Measurements from ENCODE around the gene SNX25. TPM values are rescaled to one million over a fixed set of nuclear protein-coding genes. Genes with fewer than 3 reads are reported as not detected.
"Not testable (repeated sequence)": the region's sequence is repeated elsewhere in the genome, so short reads cannot be mapped to it uniquely, and the experiment has no call there.

SNX25 gene
- total and polyA plus RNA-seq, 10 of the 15 experiments (the other 5 are each of a cell fraction or from before 2014, with no cell fraction given): 11.2 to 117 (median 62.8) TPM

GRCh38 chr4:185328586-185328985 lies 119.2 kb downstream of the SNX25 start:
- peaks cover 46% of the 10 kb centered on the region for H3K4me1 ChIP-seq (ENCODE audit: control insufficient read depth, insufficient read depth, low read length)
- H4K20me1 ChIP-seq (ENCODE audit: control insufficient read depth, insufficient read depth): no peaks in the 10 kb centered on the region
- POLR2A ChIA-PET: no interaction called here
- 95% methylated on average over 7 of the region's 7 CpGs for WGBS (ENCODE audit: insufficient coverage, insufficient replicate concordance, low lambda C conversion rate, missing lambda C conversion rate)
- intact Hi-C loops (cut with micrococcal nuclease; ENCODE audit: unreplicated experiment): no loop called here
- FAIRE-seq (no peak), DNase-seq (ENCODE audit: low read depth, low spot score) (no peak), ATAC-seq (no peak)
- TF ChIP-seq TCF12 (IDR thresholded peaks at IDR 0.05; ENCODE audit: low read depth, low read length) (no peak), KLF5 (IDR thresholded peaks at IDR 0.05; ENCODE audit: partially characterized antibody) (no peak), RAD21 (IDR thresholded peaks at IDR 0.05; ENCODE audit: insufficient read depth, low read depth, low read length) (no peak), ZNF24 (IDR thresholded peaks at IDR 0.05) (no peak), MYC (IDR thresholded peaks at IDR 0.05; ENCODE audit: insufficient read depth, insufficient read length, insufficient replicate concordance, low read length, severe bottlenecking) (no peak)
- no peak overlapping the region for H3K4me3 ChIP-seq
- peaks cover 3 to 21% of the 10 kb centered on the region in 2 experiments for H3K36me3 ChIP-seq (ENCODE audit: control insufficient read depth in 2 of 2, insufficient read depth in 2 of 2, low read length in 1 of 2)
- H3K27me3 ChIP-seq (replicated peaks in 1 of 2; ENCODE audit: control insufficient read depth in 2 of 2, insufficient read depth in 2 of 2, low read length in 1 of 2): no peaks in the 10 kb centered on the region
- in situ Hi-C loops (cut with MboI): no loop called here
- no peak overlapping the region for H2AFZ ChIP-seq (ENCODE audit: control insufficient read depth, low read depth, low read length)
- BruUV-seq (replicated peaks): no TSS peak
- RAD21 ChIA-PET (ENCODE audit: unreplicated experiment): interaction anchor here (1.1 kb wide), 1 partner anchor 17 kb away, joined by 3 read pairs; no protein-coding TSS in a partner anchor
- SMC1A ChIA-PET (ENCODE audit: uncharacterized antibody, unreplicated experiment): interaction anchor here (10.4 kb wide), 1 partner anchor 21 kb away, joined by 132 read pairs; no protein-coding TSS in a partner anchor
- no peak overlapping the region for H3K27ac ChIP-seq (ENCODE audit: control insufficient read depth, insufficient read depth)
- no peak overlapping the region for H3K4me2 ChIP-seq (ENCODE audit: control insufficient read depth, insufficient read depth)
- peaks cover 8% of the 10 kb centered on the region for H3K79me2 ChIP-seq (ENCODE audit: control insufficient read depth, insufficient read depth, low read length)
- H3K9me3 ChIP-seq (replicated peaks; ENCODE audit: control insufficient read depth, insufficient read depth, low read length): peaks cover 9% of the 10 kb centered on the region; the same call in 2 of the 3 replicates
- no peak overlapping the region for H3K9ac ChIP-seq (ENCODE audit: control insufficient read depth, insufficient read depth, low read length)
- CTCF ChIA-PET: no interaction called here

DNA sequence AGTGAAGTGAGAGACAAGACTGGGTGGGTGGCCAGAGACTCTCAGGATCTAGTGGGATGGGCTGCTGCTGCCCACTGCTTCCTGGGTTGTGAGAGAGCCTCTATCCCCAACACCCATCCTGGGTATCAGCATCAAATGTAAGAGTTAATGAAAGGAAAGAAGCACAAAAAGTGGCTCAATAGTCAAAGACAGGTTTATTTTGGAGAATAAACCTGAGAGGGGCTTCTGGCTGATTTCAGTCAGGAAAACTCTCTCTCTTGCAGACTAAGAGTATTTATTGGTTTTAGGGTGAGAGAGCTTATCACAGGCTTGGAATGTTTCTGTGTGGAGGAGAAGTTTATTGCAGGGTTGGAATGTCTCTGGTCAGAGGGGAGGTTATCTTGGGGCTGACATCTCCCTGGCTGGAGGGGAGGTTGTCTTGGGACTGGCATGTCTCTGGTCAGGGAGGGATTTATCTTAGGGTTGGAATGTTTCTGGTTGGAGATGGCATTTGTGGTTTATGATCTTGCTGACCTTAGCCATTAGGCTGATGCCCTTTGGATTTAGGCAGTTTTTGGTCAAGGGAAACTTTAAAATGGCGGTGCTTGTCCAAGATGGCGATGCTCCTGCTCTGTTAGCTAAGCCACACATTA lies 120.6 kb downstream of the SNX25 start:
- RAD21 ChIA-PET (ENCODE audit: unreplicated experiment): interaction anchor here (1.0 to 1.1 kb wide), 2 partner anchors 16 to 19 kb away, joined by 3 to 4 read pairs; no protein-coding TSS in a partner anchor
- 97% methylated on average over 2 of the region's 2 CpGs for WGBS (ENCODE audit: insufficient coverage, insufficient replicate concordance, low lambda C conversion rate, missing lambda C conversion rate)
- peak overlapping the region; percentile 32; the same call in 1 of the 2 replicates for H3K4me2 ChIP-seq (ENCODE audit: control insufficient read depth, insufficient read depth)
- H3K9me3 ChIP-seq (replicated peaks; ENCODE audit: control insufficient read depth, insufficient read depth, low read length); FAIRE-seq; H2AFZ ChIP-seq (ENCODE audit: control insufficient read depth, low read depth, low read length); ATAC-seq; DNase-seq (ENCODE audit: low read depth, low spot score); H4K20me1 ChIP-seq (ENCODE audit: control insufficient read depth, insufficient read depth); BruUV-seq (replicated peaks); H3K9ac ChIP-seq (ENCODE audit: control insufficient read depth, insufficient read depth, low read length); intact Hi-C loops (cut with micrococcal nuclease; ENCODE audit: unreplicated experiment); in situ Hi-C loops (cut with MboI); H3K27me3 ChIP-seq (replicated peaks in 1 of 2; ENCODE audit: control insufficient read depth in 2 of 2, insufficient read depth in 2 of 2, low read length in 1 of 2); CTCF ChIA-PET; H3K4me3 ChIP-seq: not testable (repeated sequence)
- H3K79me2 ChIP-seq (ENCODE audit: control insufficient read depth, insufficient read depth, low read length): peaks cover 12% of the 10 kb centered on the region
- H3K27ac ChIP-seq (ENCODE audit: control insufficient read depth, insufficient read depth): peak overlapping the region; percentile 69
- POLR2A ChIA-PET: interaction anchor here (1.8 kb wide), 1 partner anchor 12 kb away, joined by 4 read pairs; no protein-coding TSS in a partner anchor
- SMC1A ChIA-PET (ENCODE audit: uncharacterized antibody, unreplicated experiment): interaction anchor here (0.6 to 10.4 kb wide), 4 partner anchors 12 to 85 kb away, joined by 3 to 132 read pairs (median 3); no protein-coding TSS in a partner anchor
- H3K4me1 ChIP-seq (ENCODE audit: control insufficient read depth, insufficient read depth, low read length): peaks cover 56% of the 10 kb centered on the region
- peaks cover 3 to 18% of the 10 kb centered on the region in 2 experiments for H3K36me3 ChIP-seq (ENCODE audit: control insufficient read depth in 2 of 2, insufficient read depth in 2 of 2, low read length in 1 of 2)
- TF ChIP-seq ATF2 (IDR thresholded peaks at IDR 0.05; ENCODE audit: low read length) (peak; percentile 13; the same call in 1 of the 2 replicates), NFIC (IDR thresholded peaks at IDR 0.05; ENCODE audit: low read depth, low read length) (peak; percentile 40; the same call in 1 of the 2 replicates), SPI1 (IDR thresholded peaks at IDR 0.05; ENCODE audit: borderline replicate concordance, insufficient read depth, low read depth, low read length) (0 out of 2 replicates have a peak, but pooled peaks have one; percentile 18), YY1 (IDR thresholded peaks at IDR 0.05; ENCODE audit: low read depth, low read length) (peak; percentile 63; the same call in 1 of the 2 replicates), FOXM1 (IDR thresholded peaks at IDR 0.05; ENCODE audit: low read depth, low read length) (0 out of 2 replicates have a peak, but pooled peaks have one; percentile 44), MTA3 (IDR thresholded peaks at IDR 0.05; ENCODE audit: borderline replicate concordance, low read length) (peak; percentile 30; the same call in 1 of the 2 replicates)
